Activated naive CD8-positive, alpha-beta T cell treated with anti-CD3 and anti-CD28 coated beads, Interleukin-2, amount 50 U/mL, for 24 hours (primary cell): ENCODE results near the gene DMD.
A peak's percentile ranks its signal among the peaks of the same experiment; 100 is the strongest.

Experiments used
- ATAC-seq: fragments of 150-1000 bp; cut with Tn5 transposase; one replicate; pipeline ENCODE4 v1.10.0; 2021
- DNase-seq: peaks from one replicate; pipeline ENCODE4 v3.0.0; 2021
- H3K27ac Mint-ChIP-seq: one replicate; pipeline ENCODE4 v1.8.0; 2021; ENCODE audit warnings: mild to moderate bottlenecking, mixed read lengths
- H3K27me3 Mint-ChIP-seq: one replicate; pipeline ENCODE4 v1.8.0; 2021; ENCODE audit warnings: mixed read lengths
- H3K36me3 Mint-ChIP-seq: one replicate; pipeline ENCODE4 v1.8.0; 2021; ENCODE audit warnings: low read depth, mixed read lengths
- H3K4me1 Mint-ChIP-seq: one replicate; pipeline ENCODE4 v1.8.0; 2021; ENCODE audit warnings: mixed read lengths
- H3K4me3 Mint-ChIP-seq: one replicate; pipeline ENCODE4 v1.8.0; 2021; ENCODE audit warnings: mild to moderate bottlenecking, moderate library complexity, mixed read lengths
- H3K9me3 Mint-ChIP-seq: one replicate; pipeline ENCODE4 v1.8.0; 2021; ENCODE audit warnings: mixed read lengths

DMD gene

DNA sequence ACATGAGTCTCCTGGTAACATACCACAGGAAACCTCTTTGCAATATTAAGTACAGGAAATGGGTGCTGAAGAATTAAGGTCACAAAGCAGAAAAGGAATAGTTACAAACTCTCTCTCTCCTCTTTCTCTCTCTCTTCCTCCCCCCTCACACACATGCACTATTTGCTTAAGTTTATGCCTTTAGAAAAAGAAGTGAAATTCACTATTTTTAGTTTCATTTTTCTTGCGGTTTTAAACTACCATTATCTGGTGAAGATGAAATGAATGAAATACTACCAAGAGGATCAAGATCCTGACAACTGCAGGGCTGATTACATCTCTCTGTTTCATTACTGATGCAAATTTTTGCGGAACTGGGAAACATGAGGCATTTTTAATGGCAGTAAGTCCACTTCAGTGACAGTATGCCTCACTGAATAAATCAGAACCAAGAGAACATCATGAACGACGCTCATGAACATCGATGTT is 2075.2 kb downstream of the DMD start:
- peaks cover 14% of the 10 kb centered on the region for H3K4me1 Mint-ChIP-seq
- DNase-seq (no peak), ATAC-seq (no peak)
- no peak overlapping the region for H3K27ac Mint-ChIP-seq
- no peaks in the 10 kb centered on the region for H3K9me3 Mint-ChIP-seq
- no peaks in the 10 kb centered on the region for H3K27me3 Mint-ChIP-seq
- no peak overlapping the region for H3K4me3 Mint-ChIP-seq
- no peaks in the 10 kb centered on the region for H3K36me3 Mint-ChIP-seq

DNA sequence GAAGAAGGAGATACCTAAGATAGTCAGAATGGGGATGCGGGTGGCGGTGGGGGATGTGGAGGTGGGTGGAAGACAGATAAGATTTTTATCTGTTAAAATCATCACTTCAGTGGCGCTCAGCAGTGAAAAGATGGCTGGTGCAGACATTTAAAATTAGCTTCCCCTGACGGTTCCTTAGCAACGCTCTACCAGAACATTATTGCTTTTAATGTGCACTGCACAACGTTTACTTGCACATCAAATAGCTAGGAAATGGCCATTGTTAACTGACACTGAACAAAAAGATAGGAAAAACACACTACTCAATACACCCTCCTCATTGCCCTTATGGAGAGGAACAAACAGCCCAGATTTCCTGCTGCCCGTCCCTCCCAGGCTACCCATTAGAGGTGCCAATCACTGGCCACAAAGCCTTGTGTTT is 2078.5 kb downstream of the DMD start:
- Mint-ChIP-seq H3K27me3 (no peaks in the 10 kb centered on the region), H3K9me3 (no peaks in the 10 kb centered on the region), H3K36me3 (no peaks in the 10 kb centered on the region), H3K4me1 (peaks cover 14% of the 10 kb centered on the region), H3K27ac (no peak overlapping the region), H3K4me3 (no peak overlapping the region)
- DNase-seq (no peak), ATAC-seq (no peak)

DNA sequence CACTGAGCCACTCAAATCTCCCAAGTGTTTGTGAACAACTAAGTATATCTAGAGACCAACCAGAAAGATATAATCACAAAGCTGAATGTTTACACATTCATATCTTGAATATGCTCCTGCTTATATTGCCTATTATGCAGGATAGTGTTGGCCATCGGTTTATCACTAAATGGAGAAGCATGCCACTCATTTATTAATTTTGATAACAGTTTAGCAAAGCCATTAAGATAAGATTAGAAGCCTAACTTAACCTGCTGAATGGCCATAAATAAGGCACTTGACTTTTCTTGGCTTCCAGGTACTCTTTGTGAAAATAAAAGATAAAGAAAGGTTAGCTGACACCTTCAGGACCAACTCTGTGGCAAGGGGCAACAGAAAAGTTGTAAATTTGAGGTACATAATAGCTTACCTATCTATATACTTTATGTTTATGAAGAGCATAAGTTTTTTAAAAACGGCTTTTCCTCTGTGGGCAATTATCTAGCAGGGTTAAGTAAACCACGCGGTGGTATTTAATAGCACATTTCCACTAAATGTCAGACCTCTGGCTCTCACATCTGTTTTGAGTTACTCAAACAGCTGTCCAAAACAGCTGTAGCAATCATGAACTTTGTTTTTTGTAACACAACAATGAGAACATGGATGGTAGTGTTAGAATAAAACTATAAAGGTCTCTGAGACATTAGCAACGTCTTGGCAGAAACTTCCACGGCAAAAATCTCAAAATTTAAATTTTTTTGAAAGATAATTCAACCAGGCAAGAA is 2080.7 kb downstream of the DMD start:
- Mint-ChIP-seq H3K27me3 (no peaks in the 10 kb centered on the region), H3K27ac (no peak overlapping the region), H3K4me1 (peaks cover 5% of the 10 kb centered on the region), H3K4me3 (no peak overlapping the region), H3K36me3 (no peaks in the 10 kb centered on the region), H3K9me3 (no peaks in the 10 kb centered on the region)
- DNase-seq: no peak
- ATAC-seq: no peak

DNA sequence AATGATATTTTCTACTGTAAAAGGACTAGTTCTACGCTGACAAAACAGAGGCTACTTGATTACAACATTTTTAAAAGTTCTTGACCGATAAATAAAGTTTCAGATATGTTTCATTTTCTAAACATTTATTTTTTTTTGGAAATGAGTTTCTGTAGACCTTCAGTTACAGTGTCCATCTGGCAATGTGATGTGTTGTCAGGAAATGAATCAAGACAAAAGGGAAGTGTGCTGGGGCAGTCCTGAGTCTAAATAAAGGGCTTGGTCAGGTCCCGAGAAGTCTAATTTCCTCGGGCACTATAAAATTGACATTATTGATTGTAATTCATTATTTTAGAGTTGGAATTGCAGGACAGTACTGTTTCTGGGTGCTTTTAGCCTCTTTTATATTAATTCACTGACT is 2082.5 kb downstream of the DMD start:
- Mint-ChIP-seq H3K27me3 (no peaks in the 10 kb centered on the region), H3K4me1 (no peaks in the 10 kb centered on the region), H3K27ac (no peak overlapping the region), H3K9me3 (no peaks in the 10 kb centered on the region), H3K36me3 (no peaks in the 10 kb centered on the region), H3K4me3 (no peak overlapping the region)
- no peak for ATAC-seq
- no peak for DNase-seq

DNA sequence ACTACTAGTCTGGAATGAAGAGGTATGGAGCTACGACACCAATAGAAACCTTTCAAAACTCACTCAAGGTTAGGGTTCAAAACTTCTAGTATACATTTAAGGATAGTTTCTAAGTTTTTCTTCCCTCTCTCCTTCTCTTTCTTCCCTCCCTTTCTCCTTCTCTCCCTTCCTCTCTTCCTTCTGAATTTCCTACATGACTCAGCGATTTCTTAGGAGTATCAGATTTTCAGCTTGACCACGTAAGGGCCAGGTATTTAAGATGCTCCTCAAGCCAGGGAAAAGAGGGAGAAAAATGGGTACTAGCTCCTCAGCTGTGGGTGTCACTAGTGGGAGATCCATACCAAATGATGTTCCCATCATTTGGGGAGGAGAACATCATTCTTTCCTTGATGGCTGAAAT is 2083.6 kb downstream of the DMD start:
- no peaks in the 10 kb centered on the region for H3K9me3 Mint-ChIP-seq
- DNase-seq (no peak), ATAC-seq (no peak)
- H3K4me1 Mint-ChIP-seq: no peaks in the 10 kb centered on the region
- no peaks in the 10 kb centered on the region for H3K36me3 Mint-ChIP-seq
- H3K27me3 Mint-ChIP-seq: no peaks in the 10 kb centered on the region
- H3K27ac Mint-ChIP-seq: no peak overlapping the region
- H3K4me3 Mint-ChIP-seq: no peak overlapping the region

DNA sequence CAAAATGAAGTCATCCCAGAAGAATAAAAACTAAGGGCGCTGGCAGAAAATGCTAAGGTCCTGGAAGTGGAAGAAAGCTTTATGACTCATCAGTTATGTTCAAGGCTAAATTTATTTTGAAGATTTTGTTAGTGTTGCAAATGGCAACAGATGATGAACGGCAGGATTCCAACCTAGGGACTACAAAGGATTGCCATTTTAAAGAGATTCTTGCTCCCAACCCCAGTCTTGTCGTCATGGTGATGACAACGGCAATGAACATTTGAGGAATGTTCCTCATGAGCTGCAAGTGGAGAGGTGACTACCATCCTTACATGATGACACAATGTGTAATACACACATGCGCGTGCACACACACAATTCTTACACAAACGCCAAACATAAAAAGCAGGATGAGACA is 2085.1 kb downstream of the DMD start:
- ATAC-seq (no peak), DNase-seq (no peak)
- H3K36me3 Mint-ChIP-seq: no peaks in the 10 kb centered on the region
- H3K27ac Mint-ChIP-seq: no peak overlapping the region
- H3K27me3 Mint-ChIP-seq: no peaks in the 10 kb centered on the region
- no peaks in the 10 kb centered on the region for H3K9me3 Mint-ChIP-seq
- H3K4me3 Mint-ChIP-seq: no peak overlapping the region
- H3K4me1 Mint-ChIP-seq: no peaks in the 10 kb centered on the region

DNA sequence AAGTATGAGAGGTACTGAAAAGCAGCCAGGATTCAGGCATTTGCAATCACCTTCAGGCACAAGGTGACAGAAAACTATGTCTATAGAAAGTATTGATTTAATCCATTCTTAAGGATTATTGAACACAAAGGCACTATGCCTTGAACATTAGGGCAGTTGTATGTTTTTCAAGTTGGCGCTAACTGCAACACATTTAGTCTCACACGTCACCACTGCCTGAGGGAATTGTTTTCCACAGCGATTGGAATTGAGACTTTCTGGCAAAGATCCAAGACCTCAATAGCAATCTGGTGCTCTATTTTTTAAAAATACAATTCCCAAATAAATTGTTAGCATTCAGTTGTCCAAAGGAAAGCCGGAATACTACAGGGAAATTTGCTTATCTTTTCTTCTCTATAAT is 2086.8 kb downstream of the DMD start:
- Mint-ChIP-seq H3K27me3 (no peaks in the 10 kb centered on the region), H3K4me3 (no peak overlapping the region), H3K36me3 (no peaks in the 10 kb centered on the region), H3K27ac (no peak overlapping the region), H3K9me3 (no peaks in the 10 kb centered on the region), H3K4me1 (no peaks in the 10 kb centered on the region)
- ATAC-seq (no peak), DNase-seq (no peak)

DNA sequence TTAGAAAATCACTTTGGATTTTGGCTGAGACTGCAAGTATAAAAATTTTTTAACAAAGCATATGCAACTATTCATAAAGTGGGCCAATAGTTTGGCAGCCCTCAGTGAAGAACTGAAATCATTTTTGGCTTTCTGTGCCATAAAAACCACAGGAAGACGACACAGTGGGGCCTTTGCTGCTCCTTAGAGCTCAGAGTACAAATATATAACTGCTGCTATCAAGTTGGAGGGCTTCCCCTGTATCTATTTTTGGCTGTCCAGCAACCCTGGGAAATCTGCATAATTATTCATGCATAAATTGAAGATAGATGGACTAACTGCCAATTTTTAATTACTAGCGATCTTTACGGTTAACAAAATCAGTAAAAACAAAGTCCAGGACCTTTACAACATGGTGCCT is 2088.0 kb downstream of the DMD start:
- no peaks in the 10 kb centered on the region for H3K27me3 Mint-ChIP-seq
- H3K27ac Mint-ChIP-seq: no peak overlapping the region
- no peak overlapping the region for H3K4me3 Mint-ChIP-seq
- H3K36me3 Mint-ChIP-seq: no peaks in the 10 kb centered on the region
- no peak for DNase-seq
- H3K9me3 Mint-ChIP-seq: no peaks in the 10 kb centered on the region
- no peak for ATAC-seq
- H3K4me1 Mint-ChIP-seq: no peaks in the 10 kb centered on the region

DNA sequence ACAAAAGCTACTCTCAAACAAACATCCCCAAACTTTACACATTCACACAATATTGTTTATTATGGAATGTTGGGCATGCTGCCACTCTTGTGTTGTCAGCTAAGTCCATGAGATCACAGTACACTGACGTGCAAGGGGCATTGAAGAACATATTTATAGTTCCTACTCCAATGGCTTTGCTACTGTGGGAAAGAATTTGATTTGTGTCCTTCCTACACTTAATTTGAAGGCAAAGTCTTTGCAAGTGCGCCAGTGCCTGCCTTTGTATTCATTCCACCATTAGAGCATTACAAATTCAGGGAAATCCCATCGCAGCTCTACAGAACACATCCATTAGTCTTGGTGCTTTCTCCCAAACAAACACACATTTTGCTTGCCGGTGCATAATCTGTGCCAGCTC is 2094.1 kb downstream of the DMD start:
- no peaks in the 10 kb centered on the region for H3K9me3 Mint-ChIP-seq
- ATAC-seq (no peak), DNase-seq (no peak)
- H3K4me3 Mint-ChIP-seq: no peak overlapping the region
- no peaks in the 10 kb centered on the region for H3K36me3 Mint-ChIP-seq
- peaks cover 8% of the 10 kb centered on the region for H3K4me1 Mint-ChIP-seq
- no peak overlapping the region for H3K27ac Mint-ChIP-seq
- peaks cover 3% of the 10 kb centered on the region for H3K27me3 Mint-ChIP-seq

DNA sequence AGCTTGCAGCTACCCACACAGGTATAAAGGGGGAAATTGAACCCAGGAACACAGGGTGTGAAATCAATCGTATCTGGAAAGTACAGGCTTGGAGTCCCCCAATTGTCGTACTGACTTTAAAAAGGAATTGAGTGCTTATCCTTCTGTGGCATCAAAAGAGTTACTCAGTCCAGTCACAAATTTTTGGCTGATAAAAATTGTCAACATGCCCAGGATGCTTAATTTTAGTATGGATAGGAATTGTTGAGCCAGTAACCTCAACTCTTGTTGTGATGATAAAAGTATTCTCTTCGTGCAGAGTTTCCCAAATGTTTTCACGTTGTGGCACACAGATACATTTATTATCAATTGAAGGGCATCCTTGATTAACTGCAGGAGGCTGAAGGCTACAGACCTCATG is 2096.0 kb downstream of the DMD start:
- ATAC-seq: no peak
- Mint-ChIP-seq H3K27me3 (peaks cover 3% of the 10 kb centered on the region), H3K4me3 (no peak overlapping the region), H3K36me3 (peaks cover 2% of the 10 kb centered on the region), H3K27ac (no peak overlapping the region), H3K4me1 (peaks cover 12% of the 10 kb centered on the region), H3K9me3 (no peaks in the 10 kb centered on the region)
- no peak for DNase-seq

DNA sequence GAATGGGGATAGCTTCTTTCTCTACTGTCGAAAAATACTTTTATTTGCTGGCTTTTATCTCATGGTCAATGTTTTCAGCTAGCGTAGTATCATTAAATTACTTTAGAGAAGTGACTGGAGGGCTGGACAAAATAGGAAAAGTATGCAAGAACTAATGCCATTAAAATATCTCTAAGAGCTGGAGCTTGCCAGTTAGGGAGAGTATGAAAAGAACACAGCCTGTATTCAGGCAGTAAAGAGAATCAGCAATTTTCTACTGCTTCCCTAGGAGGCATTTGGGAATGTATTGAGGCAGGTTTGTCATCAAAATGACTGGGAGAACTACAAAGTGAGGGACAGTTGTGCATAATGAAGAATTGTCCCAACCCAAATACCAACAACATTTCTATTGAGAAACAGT is 2096.5 kb downstream of the DMD start:
- Mint-ChIP-seq H3K9me3 (no peaks in the 10 kb centered on the region), H3K4me1 (peaks cover 12% of the 10 kb centered on the region), H3K36me3 (peaks cover 2% of the 10 kb centered on the region), H3K27ac (no peak overlapping the region), H3K27me3 (peaks cover 3% of the 10 kb centered on the region), H3K4me3 (no peak overlapping the region)
- DNase-seq: no peak
- no peak for ATAC-seq

DNA sequence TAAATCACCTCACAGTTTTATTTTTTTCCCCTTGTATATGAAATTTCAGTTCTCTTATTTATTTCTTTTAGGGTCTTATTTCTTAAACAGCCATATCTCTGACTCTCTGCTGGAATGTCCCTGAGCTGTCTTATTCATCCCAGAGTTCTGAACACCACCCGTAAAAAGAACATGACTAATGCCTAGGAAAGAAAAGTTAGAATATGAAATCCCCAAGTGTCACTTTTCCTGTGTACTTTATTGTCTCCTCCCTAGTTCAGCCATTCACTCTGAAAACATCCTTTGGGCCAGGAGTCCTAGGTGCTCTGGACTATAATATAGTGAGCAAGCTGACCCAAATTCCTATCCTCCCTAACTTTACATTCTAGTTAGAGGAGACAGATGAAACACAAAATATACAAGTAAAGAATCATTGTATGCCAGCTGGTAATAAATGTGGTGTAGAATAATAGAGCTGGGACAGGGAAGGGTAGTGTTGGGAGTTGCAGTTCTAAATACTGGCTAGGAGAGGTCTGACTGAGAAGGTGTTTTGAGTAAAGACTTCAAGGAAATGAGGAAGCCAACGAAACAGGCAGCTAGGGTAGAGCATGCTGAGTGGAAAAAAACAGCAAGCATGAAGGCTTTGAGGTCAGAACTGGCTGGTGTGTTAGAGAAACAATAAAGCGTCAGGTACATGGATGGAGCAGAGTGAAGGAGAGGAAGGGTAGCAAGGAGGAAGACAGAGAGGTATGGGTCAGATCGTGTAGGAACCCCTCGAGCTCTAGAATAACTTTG is 2098.9 kb downstream of the DMD start:
- peak overlapping the region; percentile 7 for H3K4me3 Mint-ChIP-seq
- peaks cover 3% of the 10 kb centered on the region for H3K27me3 Mint-ChIP-seq
- peak overlapping the region; percentile 78 for H3K27ac Mint-ChIP-seq
- H3K9me3 Mint-ChIP-seq: no peaks in the 10 kb centered on the region
- ATAC-seq (peak; percentile 40), DNase-seq (no peak)
- H3K4me1 Mint-ChIP-seq: peaks cover 12% of the 10 kb centered on the region
- H3K36me3 Mint-ChIP-seq: peaks cover 2% of the 10 kb centered on the region

DNA sequence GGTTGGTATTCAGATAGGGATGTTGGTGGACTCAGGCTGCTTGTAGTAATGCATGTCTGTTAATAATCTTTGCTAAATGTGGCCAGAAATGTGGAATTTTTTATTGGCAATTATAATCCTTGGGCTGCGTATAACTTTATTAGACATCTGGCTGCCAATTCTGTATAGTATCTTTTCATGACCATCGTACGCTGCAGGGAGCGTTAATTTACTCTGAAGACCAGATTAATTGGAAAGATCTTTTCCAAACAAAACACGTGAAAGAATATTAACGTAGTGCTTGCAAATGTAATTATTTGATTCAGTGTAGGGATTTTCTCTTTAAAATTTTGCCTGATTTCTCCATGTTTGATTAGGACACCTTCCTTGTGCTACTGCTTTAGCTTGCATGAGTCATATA is 2100.7 kb downstream of the DMD start:
- H3K27me3 Mint-ChIP-seq: peaks cover 3% of the 10 kb centered on the region
- no peak overlapping the region for H3K4me3 Mint-ChIP-seq
- H3K27ac Mint-ChIP-seq: no peak overlapping the region
- peaks cover 2% of the 10 kb centered on the region for H3K36me3 Mint-ChIP-seq
- no peak for DNase-seq
- H3K9me3 Mint-ChIP-seq: no peaks in the 10 kb centered on the region
- ATAC-seq: no peak
- H3K4me1 Mint-ChIP-seq: peaks cover 12% of the 10 kb centered on the region

DNA sequence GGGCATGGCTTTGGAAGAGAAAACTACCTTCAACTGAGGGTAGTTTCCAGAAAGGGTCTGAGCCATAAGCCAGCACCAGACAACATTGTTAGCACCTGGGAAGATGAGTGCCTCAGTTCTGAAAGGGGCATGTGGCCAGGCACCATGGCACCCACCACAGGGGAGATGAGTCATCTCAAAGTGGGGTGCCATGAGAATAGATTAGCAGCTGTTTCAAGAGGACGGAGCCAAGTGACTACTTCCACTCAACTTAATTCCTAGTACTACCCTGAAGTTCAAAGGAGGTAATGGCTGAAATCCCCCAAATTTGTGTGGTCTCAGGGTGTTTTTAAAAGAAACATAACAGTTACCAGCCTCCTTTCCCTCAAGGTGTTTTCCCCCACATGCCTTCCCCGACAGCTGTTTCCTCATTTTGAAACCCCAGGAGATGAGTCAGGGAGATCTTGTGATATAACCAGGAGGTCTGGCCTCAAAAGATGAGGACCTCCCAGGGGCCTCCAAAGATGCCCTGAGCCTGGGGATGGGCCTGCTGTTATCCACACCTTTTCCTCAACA is 2111.7 kb downstream of the DMD start:
- H3K4me1 Mint-ChIP-seq: peaks cover 18% of the 10 kb centered on the region
- DNase-seq (peak; percentile 27), ATAC-seq (peak; percentile 98)
- H3K36me3 Mint-ChIP-seq: no peaks in the 10 kb centered on the region
- no peaks in the 10 kb centered on the region for H3K9me3 Mint-ChIP-seq
- peaks cover 2% of the 10 kb centered on the region for H3K27me3 Mint-ChIP-seq
- no peak overlapping the region for H3K4me3 Mint-ChIP-seq
- no peak overlapping the region for H3K27ac Mint-ChIP-seq

DNA sequence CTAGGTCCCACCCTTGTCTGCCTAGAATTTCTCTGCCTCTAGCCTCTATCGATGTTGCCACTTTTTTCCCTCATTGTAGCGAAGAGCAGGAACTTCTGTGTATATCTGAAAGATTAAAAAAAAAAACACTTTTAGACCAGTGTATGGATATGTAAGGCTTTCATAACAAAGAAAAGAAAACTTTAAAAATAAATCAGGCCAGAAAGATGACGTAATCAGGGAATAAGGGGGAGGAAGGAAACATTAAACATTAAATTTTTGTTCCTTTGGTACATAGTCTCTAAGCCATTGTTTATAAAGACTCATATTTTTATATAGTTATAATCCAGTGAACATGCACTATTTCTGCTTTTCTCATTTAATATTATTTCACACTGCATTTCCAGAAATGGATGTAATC is 2113.3 kb downstream of the DMD start:
- Mint-ChIP-seq H3K9me3 (no peaks in the 10 kb centered on the region), H3K4me1 (peaks cover 20% of the 10 kb centered on the region), H3K36me3 (no peaks in the 10 kb centered on the region), H3K27ac (no peak overlapping the region), H3K4me3 (no peak overlapping the region), H3K27me3 (peaks cover 2% of the 10 kb centered on the region)
- DNase-seq (no peak), ATAC-seq (no peak)
